AG09319 (cell line): ENCODE measurements around the gene LRP2BP.

Source experiments
- DNase-seq: peaks from one replicate; pipeline ENCODE4 v3.0.0-alpha.2; 2010; ENCODE audit warnings: low read depth; ENCODE audit errors: extremely low read depth
- TF ChIP-seq, protein P1 (sequence below): IDR thresholded peaks from 2 replicates; pipeline ENCODE4 v1.5.1; 2011; ENCODE audit warnings: low read depth, mild to moderate bottlenecking, inconsistent platforms, low read length, moderate library complexity

LRP2BP gene

DNA sequence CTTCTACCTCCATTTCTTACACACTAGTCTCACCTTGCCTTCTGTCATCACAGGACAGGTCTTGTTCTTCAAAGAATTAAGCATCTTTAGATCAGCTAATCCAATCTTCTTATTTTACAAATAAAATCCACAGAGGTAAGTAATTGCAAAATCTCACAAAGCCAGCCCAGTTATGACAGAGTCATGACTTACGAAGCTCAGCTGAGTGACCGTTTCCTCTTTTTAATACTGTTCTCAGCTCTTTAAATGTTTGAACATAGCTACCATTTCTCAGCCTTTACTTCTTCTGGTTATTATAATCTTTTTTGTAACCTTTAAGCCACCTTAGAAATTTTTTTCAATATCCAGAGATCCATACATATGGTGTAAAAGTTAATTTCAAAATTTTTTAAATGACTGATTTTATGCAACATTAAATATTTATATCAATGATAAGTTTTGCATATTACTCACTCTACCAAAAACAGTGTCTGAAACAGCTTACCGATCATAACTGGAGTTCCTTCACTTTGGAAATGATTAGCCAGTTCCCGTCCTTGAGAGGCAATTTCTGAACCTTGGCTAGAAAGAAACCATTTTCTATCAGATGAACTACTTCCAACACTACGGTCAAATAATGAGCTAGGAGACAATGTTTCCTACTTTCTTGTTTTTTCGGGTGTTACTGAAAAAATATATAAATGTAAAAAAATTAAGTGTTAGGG, 9.7 kb upstream of the LRP2BP start:
- TF ChIP-seq, protein P1, sequence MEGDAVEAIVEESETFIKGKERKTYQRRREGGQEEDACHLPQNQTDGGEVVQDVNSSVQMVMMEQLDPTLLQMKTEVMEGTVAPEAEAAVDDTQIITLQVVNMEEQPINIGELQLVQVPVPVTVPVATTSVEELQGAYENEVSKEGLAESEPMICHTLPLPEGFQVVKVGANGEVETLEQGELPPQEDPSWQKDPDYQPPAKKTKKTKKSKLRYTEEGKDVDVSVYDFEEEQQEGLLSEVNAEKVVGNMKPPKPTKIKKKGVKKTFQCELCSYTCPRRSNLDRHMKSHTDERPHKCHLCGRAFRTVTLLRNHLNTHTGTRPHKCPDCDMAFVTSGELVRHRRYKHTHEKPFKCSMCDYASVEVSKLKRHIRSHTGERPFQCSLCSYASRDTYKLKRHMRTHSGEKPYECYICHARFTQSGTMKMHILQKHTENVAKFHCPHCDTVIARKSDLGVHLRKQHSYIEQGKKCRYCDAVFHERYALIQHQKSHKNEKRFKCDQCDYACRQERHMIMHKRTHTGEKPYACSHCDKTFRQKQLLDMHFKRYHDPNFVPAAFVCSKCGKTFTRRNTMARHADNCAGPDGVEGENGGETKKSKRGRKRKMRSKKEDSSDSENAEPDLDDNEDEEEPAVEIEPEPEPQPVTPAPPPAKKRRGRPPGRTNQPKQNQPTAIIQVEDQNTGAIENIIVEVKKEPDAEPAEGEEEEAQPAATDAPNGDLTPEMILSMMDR, result no peak

DNA sequence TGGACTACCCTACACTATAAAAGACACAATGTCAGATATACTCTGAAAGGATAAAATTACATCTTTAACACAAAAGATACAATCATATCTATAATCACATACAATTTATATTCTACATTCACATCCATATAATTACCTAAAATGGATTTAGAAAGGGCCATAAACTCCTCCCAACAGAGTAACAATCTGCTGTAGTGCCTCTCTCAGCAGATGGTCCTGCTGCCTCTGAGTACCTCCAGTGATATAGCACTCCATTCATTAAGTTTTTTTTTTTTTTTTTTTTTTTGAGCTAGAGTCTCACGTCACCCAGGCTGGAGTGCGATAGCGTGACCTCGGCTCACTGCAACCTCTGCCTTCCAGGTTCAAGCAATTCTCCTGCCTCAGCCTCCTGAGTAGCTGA, 8.3 kb upstream of the LRP2BP start:
- TF ChIP-seq, protein P1, result no peak
- DNase-seq, result no peak

More for the DNA sequence above, 9.7 kb upstream of the LRP2BP start:
- no peak for DNase-seq

DNA sequence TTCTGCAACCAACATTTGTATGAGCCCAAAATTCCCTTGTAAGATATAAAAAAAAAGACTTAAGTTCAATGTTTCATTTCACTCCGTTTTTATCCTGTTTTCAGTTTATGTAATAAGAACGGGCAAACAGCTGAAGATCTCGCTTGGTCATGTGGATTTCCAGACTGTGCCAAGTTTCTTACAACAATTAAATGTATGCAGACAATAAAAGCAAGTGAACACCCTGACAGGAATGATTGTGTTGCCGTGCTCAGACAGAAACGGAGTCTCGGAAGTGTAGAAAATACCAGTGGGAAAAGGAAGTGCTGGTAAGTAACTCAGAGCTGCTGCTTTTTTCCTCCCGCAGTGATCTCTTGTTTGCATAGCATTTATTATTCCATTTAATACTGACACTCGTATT, 3.7 kb upstream of the LRP2BP start:
- TF ChIP-seq, protein P1, result no peak
- no peak for DNase-seq

DNA sequence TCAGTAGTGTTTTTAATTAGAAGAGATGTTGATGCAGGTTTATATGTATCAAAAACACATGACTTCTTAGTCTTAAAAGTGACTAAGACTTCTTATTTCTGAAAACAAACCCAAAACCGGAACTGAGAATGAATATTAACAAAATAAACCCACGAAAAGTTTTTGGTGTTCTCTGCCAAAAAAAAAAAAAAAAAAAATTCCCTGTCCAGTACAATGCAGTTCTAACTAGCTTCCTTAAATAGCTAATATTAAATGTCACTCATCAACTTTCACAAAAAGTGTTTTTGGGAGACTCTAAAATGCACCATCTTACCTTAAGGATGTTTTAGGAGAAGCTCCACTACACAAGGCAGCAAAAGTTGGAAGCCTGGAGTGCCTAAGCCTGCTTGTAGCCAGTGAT, 2.9 kb upstream of the LRP2BP start:
- TF ChIP-seq, protein P1, result no peak
- DNase-seq, result no peak

DNA sequence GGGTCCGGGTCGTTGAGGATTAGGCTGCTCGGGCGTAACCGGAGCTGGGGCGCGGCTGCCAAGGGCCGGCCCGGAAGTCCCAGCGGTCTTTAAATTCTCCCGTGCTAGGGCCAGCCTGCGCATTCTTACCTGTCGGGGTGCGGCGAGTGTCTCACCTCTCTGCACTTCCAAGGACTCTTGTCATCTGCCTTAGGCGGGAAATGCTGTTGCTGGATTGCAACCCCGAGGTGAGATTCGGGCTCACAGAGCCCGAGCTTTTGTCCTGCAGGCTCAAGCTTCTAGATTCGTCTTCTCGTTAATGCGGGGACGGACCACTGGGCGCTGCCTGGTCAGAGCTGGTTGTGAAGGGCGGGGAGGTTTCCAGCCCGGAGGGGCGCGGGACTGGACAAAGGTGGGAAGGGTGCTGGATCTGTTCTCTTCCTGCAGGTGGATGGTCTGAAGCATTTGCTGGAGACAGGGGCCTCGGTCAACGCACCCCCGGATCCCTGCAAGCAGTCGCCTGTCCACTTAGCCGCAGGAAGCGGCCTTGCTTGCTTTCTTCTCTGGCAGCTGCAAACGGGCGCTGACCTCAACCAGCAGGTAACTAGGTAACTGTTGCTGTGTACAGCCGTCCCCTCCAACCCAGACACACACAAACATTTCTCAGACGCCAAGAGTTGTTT, 1.1 kb upstream of the LRP2BP start, which contains the start of gene ANKRD37:
Gene ANKRD37, plus strand, starts transcription at position 118 of the 662 bp plus-strand sequence. Its CDS starts 83 bp downstream, at position 201.
- DNase-seq, result no peak
- TF ChIP-seq, protein P1, result no peak

DNA sequence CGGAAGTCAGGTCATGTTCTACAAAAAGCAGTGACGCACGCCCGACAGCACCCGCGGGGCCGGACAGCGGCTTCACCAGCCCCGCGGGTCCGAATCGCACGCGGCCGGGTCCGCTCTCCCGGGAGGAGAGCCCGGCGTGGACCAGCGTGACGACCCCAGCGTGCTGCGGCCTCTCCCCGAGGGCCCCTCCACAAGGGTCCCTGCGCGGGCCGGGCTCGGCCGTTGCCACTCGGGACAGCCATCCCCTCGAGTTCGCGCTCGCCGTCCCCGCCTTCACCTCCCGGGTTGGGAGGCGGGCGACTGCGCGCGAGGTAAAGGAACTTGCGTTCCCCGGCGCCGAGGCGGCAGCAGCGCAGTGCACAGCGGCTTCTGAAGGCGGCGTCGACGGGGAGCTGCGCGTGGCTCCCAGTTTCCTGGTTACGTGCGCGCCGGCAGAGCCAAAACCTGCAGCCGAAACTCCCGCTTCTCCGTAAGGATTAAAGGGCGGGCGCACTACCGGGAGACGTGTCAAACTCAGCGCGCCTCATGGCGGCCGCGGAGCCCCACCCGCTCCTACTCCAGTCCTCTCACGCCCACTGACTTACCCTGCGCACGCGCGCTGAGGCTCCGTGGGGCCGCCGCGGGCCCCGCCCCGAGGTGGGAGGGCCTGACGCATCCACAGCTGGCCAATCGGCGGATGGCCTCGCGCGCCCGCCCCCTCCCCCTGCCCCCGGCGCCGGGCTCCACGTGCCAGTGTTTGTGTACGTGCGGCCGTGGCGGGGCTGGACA, 416 bp upstream of the LRP2BP start:
- TF ChIP-seq, protein P1, result no peak
- DNase-seq, result peak; percentile 94
